CD4-positive, CD25-positive, alpha-beta regulatory T cell (primary cell): Measurements from ENCODE around the gene IPO4. TPM values are rescaled to one million over a fixed set of nuclear protein-coding genes. Genes with fewer than 3 reads are reported as not detected.
A peak's percentile ranks its signal among the peaks of the same experiment; 100 is the strongest.

Experiments
- ATAC-seq, 2 donors: fragments of 150-1000 bp; cut with Tn5 transposase; one replicate each; pipeline ENCODE4 v1.10.0; 2021; ENCODE audit warnings: low read depth in 2 of 2, moderate number of reproducible peaks in 2 of 2, moderate library complexity in 1 of 2
- DNase-seq, 3 donors: peaks; one replicate each; pipeline versions ENCODE4 v3.0.0 to v3.0.0-alpha.2; 2012 to 2022; ENCODE audit warnings: mixed read lengths in 1 of 3
- H3K27ac ChIP-seq: one replicate; pipeline ENCODE4 v1.7.0; 2013; ENCODE audit warnings: mild to moderate bottlenecking, low read length; ENCODE audit not compliant: insufficient read depth, poor library complexity, severe bottlenecking
- H3K27me3 ChIP-seq: one replicate; pipeline ENCODE4 v1.7.0; 2013; ENCODE audit warnings: low read length; ENCODE audit not compliant: control insufficient read depth, insufficient read depth
- H3K36me3 ChIP-seq: one replicate; pipeline ENCODE4 v1.7.0; 2013; ENCODE audit warnings: mild to moderate bottlenecking, low read length, moderate library complexity; ENCODE audit not compliant: control insufficient read depth, insufficient read depth
- H3K4me1 ChIP-seq: 2 replicates; pipeline ENCODE4 v1.7.0; 2013; ENCODE audit warnings: mild to moderate bottlenecking, low read length; ENCODE audit not compliant: insufficient read depth, control insufficient read depth, poor library complexity, severe bottlenecking
- H3K4me3 ChIP-seq: one replicate; pipeline ENCODE4 v1.7.0; 2013; ENCODE audit warnings: low read depth, mild to moderate bottlenecking, low read length, moderate library complexity
- H3K9me3 ChIP-seq, 2 experiments: 1 replicate in 1 of 2; 2 replicates in 1 of 2; pipeline ENCODE4 v1.7.0; 2013; ENCODE audit warnings: low read length in 2 of 2, mild to moderate bottlenecking in 1 of 2, moderate library complexity in 1 of 2; ENCODE audit not compliant: control insufficient read depth in 2 of 2
- H3K27ac Mint-ChIP-seq, 3 donors: one replicate each; pipeline ENCODE4 v1.8.0; 2020 to 2022; ENCODE audit warnings: mild to moderate bottlenecking in 3 of 3, mixed read lengths in 3 of 3, moderate library complexity in 2 of 3
- H3K27me3 Mint-ChIP-seq: one replicate; pipeline ENCODE4 v1.8.0; 2022; ENCODE audit warnings: mild to moderate bottlenecking, mixed read lengths
- H3K36me3 Mint-ChIP-seq: one replicate; pipeline ENCODE4 v1.8.0; 2020; ENCODE audit warnings: mixed read lengths
- H3K4me1 Mint-ChIP-seq, 4 donors: one replicate each; pipeline ENCODE4 v1.8.0; 2020 to 2022; ENCODE audit warnings: mixed read lengths in 4 of 4, mild to moderate bottlenecking in 1 of 4
- H3K4me3 Mint-ChIP-seq, 4 donors: one replicate each; pipeline ENCODE4 v1.8.0; 2020 to 2022; ENCODE audit warnings: mild to moderate bottlenecking in 4 of 4, mixed read lengths in 4 of 4, moderate library complexity in 3 of 4
- H3K9me3 Mint-ChIP-seq, 7 donors: one replicate each; pipeline ENCODE4 v1.8.0; 2020 to 2022; ENCODE audit warnings: mixed read lengths in 7 of 7, mild to moderate bottlenecking in 3 of 7, moderate library complexity in 2 of 7
- polyA plus RNA-seq, 4 donors: library from polyadenylated mRNA; unstranded; fragments of 300-500 nt; fragmentation: Illumina TruSeq; gene quantifications; one replicate each; pipeline ENCODE4 v1.2.3, GENCODE V29; 2021
- total RNA-seq: library from RNA; stranded (reverse); gene quantifications from one replicate; pipeline ENCODE4 v1.2.3, GENCODE V29; 2022

The IPO4 gene
- total and polyA plus RNA-seq, 5 donors from 2014 or later = 13.0 to 33.7 (median 14.4) TPM

DNA sequence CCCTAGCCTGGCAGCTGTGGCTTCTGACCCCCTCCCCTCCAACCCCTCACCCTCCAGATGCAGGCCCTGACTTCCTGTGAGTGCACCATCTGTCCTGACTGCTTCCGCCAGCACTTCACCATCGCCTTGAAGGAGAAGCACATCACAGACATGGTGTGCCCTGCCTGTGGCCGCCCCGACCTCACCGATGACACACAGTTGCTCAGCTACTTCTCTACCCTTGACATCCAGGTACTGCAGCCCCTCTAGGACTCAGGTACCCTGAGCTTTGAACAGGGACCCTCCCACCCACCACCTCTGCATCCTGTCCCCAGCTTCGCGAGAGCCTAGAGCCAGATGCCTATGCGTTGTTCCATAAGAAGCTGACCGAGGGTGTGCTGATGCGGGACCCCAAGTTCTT is 33.5 kb downstream of the IPO4 start:
- ATAC-seq (no peak), DNase-seq (no peak)
- peaks cover 69% of the 10 kb centered on the region for H3K36me3 ChIP-seq
- H3K4me1 Mint-ChIP-seq = peaks cover 4 to 32% (median 8%) of the 10 kb centered on the region in 4 donors
- H3K27me3 ChIP-seq = no peaks in the 10 kb centered on the region
- H3K36me3 Mint-ChIP-seq = peaks cover 25% of the 10 kb centered on the region
- no peak overlapping the region for H3K27ac ChIP-seq
- H3K4me3 Mint-ChIP-seq = peak overlapping the region in 1 of 4 donors; percentile 74
- no peak overlapping the region for H3K4me3 ChIP-seq
- peak overlapping the region in 1 of 3 donors; percentile 74 for H3K27ac Mint-ChIP-seq
- no peaks in the 10 kb centered on the region for H3K9me3 ChIP-seq
- H3K27me3 Mint-ChIP-seq = no peaks in the 10 kb centered on the region
- peaks cover 8% of the 10 kb centered on the region for H3K4me1 ChIP-seq
- no peaks in the 10 kb centered on the region for H3K9me3 Mint-ChIP-seq

- Histone ChIP-seq H3K9me3 (no peaks in the 10 kb centered on the region), H3K27me3 (no peaks in the 10 kb centered on the region), H3K4me1 (peaks cover 28% of the 10 kb centered on the region), H3K36me3 (peaks cover 60% of the 10 kb centered on the region), H3K27ac (no peak overlapping the region), H3K4me3 (no peak overlapping the region)
- H3K27me3 Mint-ChIP-seq = no peaks in the 10 kb centered on the region
- H3K4me1 Mint-ChIP-seq = peaks cover 4 to 47% (median 22%) of the 10 kb centered on the region in 4 donors
- no peak for DNase-seq
- no peak overlapping the region for H3K27ac Mint-ChIP-seq
- no peaks in the 10 kb centered on the region for H3K9me3 Mint-ChIP-seq
- ATAC-seq = no peak
- H3K4me3 Mint-ChIP-seq = peak overlapping the region in 2 of 4 donors; percentile 15 to 82
- peaks cover 13% of the 10 kb centered on the region for H3K36me3 Mint-ChIP-seq
These were observed 37.1 kb downstream of the IPO4 start for GRCh38 chr14:24151404-24152080.

GRCh38 chr14:24150993-24151392 is 37.6 kb downstream of the IPO4 start:
- no peak for DNase-seq
- Histone ChIP-seq H3K27me3 (no peaks in the 10 kb centered on the region), H3K27ac (no peak overlapping the region), H3K9me3 (no peaks in the 10 kb centered on the region), H3K36me3 (peaks cover 55% of the 10 kb centered on the region), H3K4me1 (peaks cover 31% of the 10 kb centered on the region), H3K4me3 (no peak overlapping the region)
- Mint-ChIP-seq H3K27ac (no peak overlapping the region), H3K4me3 (no peak overlapping the region), H3K4me1 (peaks cover 4 to 51% (median 25%) of the 10 kb centered on the region in 4 donors), H3K27me3 (no peaks in the 10 kb centered on the region), H3K9me3 (no peaks in the 10 kb centered on the region), H3K36me3 (peaks cover 12% of the 10 kb centered on the region)
- no peak for ATAC-seq

GRCh38 chr14:24150567-24150966 is 38.0 kb downstream of the IPO4 start:
- no peak overlapping the region for H3K4me3 ChIP-seq
- H3K36me3 ChIP-seq = peaks cover 51% of the 10 kb centered on the region
- H3K9me3 ChIP-seq = no peaks in the 10 kb centered on the region
- ATAC-seq = no peak
- Mint-ChIP-seq H3K27me3 (no peaks in the 10 kb centered on the region), H3K4me3 (peak overlapping the region in 2 of 4 donors; percentile 7 to 11), H3K4me1 (peaks cover 4 to 53% (median 29%) of the 10 kb centered on the region in 4 donors), H3K9me3 (no peaks in the 10 kb centered on the region), H3K36me3 (peaks cover 8% of the 10 kb centered on the region), H3K27ac (no peak overlapping the region)
- H3K4me1 ChIP-seq = peaks cover 35% of the 10 kb centered on the region
- H3K27me3 ChIP-seq = no peaks in the 10 kb centered on the region
- H3K27ac ChIP-seq = no peak overlapping the region
- DNase-seq = no peak

DNA sequence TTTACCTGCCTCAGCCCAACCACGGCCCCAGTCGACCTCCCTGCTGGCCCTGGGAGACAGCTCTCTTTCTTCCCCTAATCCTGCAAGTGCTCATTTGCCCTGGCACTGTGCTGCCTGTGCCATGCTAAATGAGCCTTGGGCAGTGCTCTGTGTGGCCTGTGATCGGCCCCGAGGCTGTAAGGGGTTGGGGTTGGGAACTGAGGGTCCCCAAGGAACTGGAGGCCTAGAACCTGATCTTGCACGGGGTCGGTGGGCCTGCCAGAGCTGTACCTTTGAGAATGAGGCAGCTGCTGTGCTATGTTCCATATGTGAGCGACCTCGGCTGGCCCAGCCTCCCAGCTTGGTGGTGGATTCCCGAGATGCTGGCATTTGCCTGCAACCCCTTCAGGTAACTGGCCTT is 38.6 kb downstream of the IPO4 start:
- Histone ChIP-seq H3K27me3 (no peaks in the 10 kb centered on the region), H3K9me3 (no peaks in the 10 kb centered on the region), H3K36me3 (peaks cover 46% of the 10 kb centered on the region), H3K4me3 (no peak overlapping the region), H3K27ac (no peak overlapping the region), H3K4me1 (peaks cover 40% of the 10 kb centered on the region)
- no peaks in the 10 kb centered on the region for H3K27me3 Mint-ChIP-seq
- no peaks in the 10 kb centered on the region for H3K9me3 Mint-ChIP-seq
- DNase-seq (no peak), ATAC-seq (no peak)
- peaks cover 7% of the 10 kb centered on the region for H3K36me3 Mint-ChIP-seq
- H3K4me3 Mint-ChIP-seq = peak overlapping the region in 2 of 4 donors; percentile 11 to 98
- peaks cover 4 to 57% (median 32%) of the 10 kb centered on the region in 4 donors for H3K4me1 Mint-ChIP-seq
- H3K27ac Mint-ChIP-seq = peak overlapping the region in 1 of 3 donors; percentile 60

DNA sequence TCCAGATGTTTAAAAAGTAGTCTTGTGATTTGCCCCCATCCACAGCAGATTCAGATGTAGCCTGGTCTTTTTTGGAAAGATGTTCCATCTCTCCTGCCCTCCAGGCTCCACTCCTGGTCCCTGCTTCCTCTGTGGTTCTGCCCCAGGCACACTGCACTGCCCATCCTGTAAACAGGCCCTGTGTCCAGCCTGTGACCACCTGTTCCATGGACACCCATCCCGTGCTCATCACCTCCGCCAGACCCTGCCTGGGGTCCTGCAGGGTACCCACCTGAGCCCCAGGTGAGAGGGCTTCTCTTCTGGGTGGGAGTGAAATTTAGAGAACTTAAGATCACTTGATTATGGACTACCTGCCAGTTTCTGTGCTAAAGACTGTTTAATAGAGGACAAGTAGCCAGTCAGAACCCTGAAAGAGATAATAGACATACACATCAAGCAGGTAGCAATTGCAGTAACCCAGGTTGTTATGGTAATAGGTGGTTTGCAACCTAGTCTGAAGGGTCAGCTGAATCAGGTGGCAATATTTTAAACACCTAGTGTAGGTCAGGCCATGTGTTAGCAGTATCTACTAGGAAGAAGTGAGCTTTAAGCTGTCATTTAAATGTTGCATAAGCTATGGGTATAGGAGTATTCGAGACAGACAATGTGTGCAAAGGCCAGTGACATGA is 39.2 kb downstream of the IPO4 start:
- Histone ChIP-seq H3K27me3 (no peaks in the 10 kb centered on the region), H3K27ac (no peak overlapping the region), H3K9me3 (no peaks in the 10 kb centered on the region), H3K4me1 (peaks cover 46% of the 10 kb centered on the region), H3K4me3 (no peak overlapping the region), H3K36me3 (peaks cover 40% of the 10 kb centered on the region)
- no peak for ATAC-seq
- Mint-ChIP-seq H3K36me3 (peaks cover 7% of the 10 kb centered on the region), H3K9me3 (no peaks in the 10 kb centered on the region), H3K4me3 (peak overlapping the region in 3 of 4 donors; percentile 92 to 98 (median 93)), H3K27ac (peak overlapping the region in 2 of 3 donors; percentile 1 to 88), H3K27me3 (no peaks in the 10 kb centered on the region), H3K4me1 (peaks cover under 1 to 59% (median 34%) of the 10 kb centered on the region in 4 donors)
- DNase-seq = no peak

- H3K4me1 Mint-ChIP-seq = peaks cover 0 to 68% (median 41%) of the 10 kb centered on the region in 4 donors
- peak overlapping the region; percentile 92 to 98 (median 95) for H3K4me3 Mint-ChIP-seq
- Histone ChIP-seq H3K27ac (peak overlapping the region; percentile 92), H3K9me3 (no peaks in the 10 kb centered on the region), H3K4me1 (peaks cover 46% of the 10 kb centered on the region), H3K27me3 (no peaks in the 10 kb centered on the region), H3K36me3 (peaks cover 49% of the 10 kb centered on the region), H3K4me3 (peak overlapping the region; percentile 77)
- no peaks in the 10 kb centered on the region for H3K27me3 Mint-ChIP-seq
- H3K9me3 Mint-ChIP-seq = no peaks in the 10 kb centered on the region
- peaks cover 15% of the 10 kb centered on the region for H3K36me3 Mint-ChIP-seq
- no peak for ATAC-seq
- peak overlapping the region; percentile 70 to 93 (median 88) for H3K27ac Mint-ChIP-seq
- DNase-seq = no peak
These were observed 40.7 kb downstream of the IPO4 start for GRCh38 chr14:24147761-24148428.
